HL-60 (cell line): ENCODE measurements around the gene TPPP2.

Experiments
- CTCF ChIP-seq: IDR thresholded peaks from one replicate; pipeline ENCODE4 v1.5.1; 2011; ENCODE audit warnings: low read length, control low read depth, inconsistent platforms; ENCODE audit not compliant: insufficient read depth
- GABPA ChIP-seq: IDR thresholded peaks from 2 replicates; pipeline ENCODE4 v1.6.1; 2012; ENCODE audit warnings: low read depth
- POLR2AphosphoS5 ChIP-seq: IDR thresholded peaks from 2 replicates; pipeline ENCODE4 v1.6.1; 2012; ENCODE audit warnings: low read depth

GRCh38 chr14:21032326-21033132 is 2.5 kb downstream of the TPPP2 start:
- TF ChIP-seq CTCF (no peak), POLR2AphosphoS5 (no peak), GABPA (no peak)
